ENCODE measurements around the gene ZSWIM3. TPM values are rescaled to one million over a fixed set of nuclear protein-coding genes. Genes with fewer than 3 reads are reported as not detected.

The ZSWIM3 gene
- 1 to 10 TPM; 2.4 to 7.3 (median 3.9) TPM for total RNA-seq

DNA sequence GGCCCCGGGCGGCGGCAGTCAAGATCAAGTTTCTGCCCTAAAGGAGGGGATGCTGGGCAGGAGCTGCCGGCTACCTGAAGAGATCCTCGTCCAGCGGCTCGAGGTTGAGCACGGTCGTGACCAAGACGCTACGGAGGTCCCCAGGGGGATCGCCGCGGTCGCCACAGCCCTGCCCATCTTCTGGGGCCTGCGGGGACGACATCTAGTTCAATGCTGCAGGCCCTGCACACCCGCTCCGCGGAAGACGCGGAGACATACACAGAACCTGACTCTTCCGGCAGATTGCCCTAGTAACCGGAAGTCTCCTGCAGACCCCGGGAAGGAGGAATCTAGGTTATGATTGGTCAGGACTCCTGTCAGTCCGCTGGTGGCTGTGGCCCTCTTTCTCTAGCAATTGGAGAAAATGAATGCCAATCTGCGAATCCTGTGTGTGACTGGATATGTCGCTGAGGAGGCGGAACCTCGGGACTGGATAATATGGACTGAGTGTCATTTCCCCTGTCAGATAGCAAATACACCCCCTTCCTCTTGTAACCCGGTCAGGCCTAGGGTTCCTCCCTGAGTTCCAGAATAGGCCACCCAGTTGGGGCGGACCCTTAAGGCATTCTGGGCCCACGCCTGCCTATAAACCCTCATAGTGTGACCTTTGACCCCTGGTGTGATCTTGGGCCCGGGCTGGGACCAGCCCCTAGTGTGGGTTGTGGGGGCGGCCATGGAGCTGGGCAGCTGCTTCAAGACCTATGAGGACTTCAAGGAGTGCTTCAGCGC, at the start of gene ZSWIM3, which contains the start of gene ACOT8:
TSS of gene ZSWIM3 (plus strand) at position 501 of the 768 bp plus-strand sequence. CDS start at position 713, 212 bp downstream.
TSS of gene ACOT8 (minus strand) at position 279 of the 768 bp plus-strand sequence. CDS start at position 202, 77 bp downstream.
- peaks cover 29 to 40% (median 33%) of the 10 kb centered on the region in 4 donors for H3K4me1 ChIP-seq
- no peaks in the 10 kb centered on the region for H3K27me3 ChIP-seq
- H3K36me3 ChIP-seq: peaks cover 0 to 23% (median 5%) of the 10 kb centered on the region in 4 donors
- DNase-seq: peak; percentile 89 to 98
- H3K27ac ChIP-seq: peak within 1 kb of the TSS; percentile 72 to 92 (median 90)
- WGBS, 2 donors: 1% methylated on average over 15 to 28 of the region's 36 CpGs
- H3K4me3 ChIP-seq: peak within 1 kb of the TSS; percentile 51 to 99 (median 74)
- TF ChIP-seq POLR2A (IDR thresholded peaks at IDR 0.05) (peak in 3 of 4 donors; percentile 11 to 91 (median 90)), POLR2AphosphoS5 (IDR thresholded peaks at IDR 0.05) (peak; percentile 81 to 82), EP300 (IDR thresholded peaks at IDR 0.05) (no peak), CTCF (IDR thresholded peaks at IDR 0.05) (no peak)
- peak; percentile 99 for ATAC-seq (ENCODE audit: low FRiP score in 2 of 2)
- no peaks in the 10 kb centered on the region for H3K9me3 ChIP-seq

GRCh38 chr20:45810191-45810970, 47.0 kb upstream of the ZSWIM3 start:
- no peak for TF ChIP-seq POLR2A (IDR thresholded peaks at IDR 0.05)
- no peak for TF ChIP-seq POLR2AphosphoS5 (IDR thresholded peaks at IDR 0.05)
- peaks cover 9 to 21% (median 13%) of the 10 kb centered on the region in 4 donors for H3K4me1 ChIP-seq
- no peak overlapping the region for H3K27ac ChIP-seq
- H3K27me3 ChIP-seq: no peaks in the 10 kb centered on the region
- H3K4me3 ChIP-seq: no peak overlapping the region
- no peaks in the 10 kb centered on the region for H3K9me3 ChIP-seq
- WGBS, 2 donors: 91 to 92% methylated on average over 8 of the region's 8 CpGs
- DNase-seq (no peak), ATAC-seq (ENCODE audit: low FRiP score in 2 of 2) (no peak)
- peaks cover 48 to 62% (median 60%) of the 10 kb centered on the region in 4 donors for H3K36me3 ChIP-seq

GRCh38 chr20:45812157-45813005, 45.0 kb upstream of the ZSWIM3 start, which contains the start of gene UBE2C:
TSS of gene UBE2C (plus strand) at chr20:45812644. CDS start at chr20:45812696, 52 bp downstream.
- 2% methylated on average over 17 to 38 of the region's 65 CpGs for WGBS, 2 donors
- Histone ChIP-seq H3K36me3 (peaks cover 30 to 42% (median 41%) of the 10 kb centered on the region in 4 donors), H3K27ac (peak within 1 kb of the TSS in 2 of 4 donors; percentile 31 to 59), H3K4me3 (peak within 1 kb of the TSS; percentile 39 to 67 (median 66)), H3K4me1 (peaks cover 13 to 21% (median 15%) of the 10 kb centered on the region in 4 donors), H3K9me3 (no peaks in the 10 kb centered on the region), H3K27me3 (no peaks in the 10 kb centered on the region)
- ATAC-seq (ENCODE audit: low FRiP score in 2 of 2) (peak; percentile 98 to 99), DNase-seq (peak; percentile 93 to 96)
- TF ChIP-seq POLR2AphosphoS5 (IDR thresholded peaks at IDR 0.05) (peak in 1 of 2 donors; percentile 11), CTCF (IDR thresholded peaks at IDR 0.05) (no peak), EP300 (IDR thresholded peaks at IDR 0.05) (no peak), POLR2A (IDR thresholded peaks at IDR 0.05) (peak in 1 of 4 donors; percentile 34)

DNA sequence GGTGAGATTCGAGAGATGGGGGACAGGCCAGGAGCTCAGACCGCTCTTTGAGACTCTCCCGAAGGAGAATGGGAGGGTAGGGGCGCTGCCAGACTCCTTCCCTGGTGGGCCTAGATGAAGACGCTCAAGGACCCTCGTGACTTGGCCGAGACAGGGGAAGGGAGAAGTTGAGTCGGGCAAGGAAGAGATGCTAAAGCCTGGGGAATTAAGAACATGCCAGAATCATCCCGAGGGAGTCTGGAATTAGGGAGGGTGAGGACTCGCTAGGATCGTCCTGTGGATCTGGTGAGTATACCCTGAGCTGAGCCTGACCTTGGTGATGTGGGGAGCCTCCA, 44.4 kb upstream of the ZSWIM3 start:
- H3K27me3 ChIP-seq: no peaks in the 10 kb centered on the region
- H3K36me3 ChIP-seq: peaks cover 24 to 36% (median 35%) of the 10 kb centered on the region in 4 donors
- TF ChIP-seq POLR2AphosphoS5 (IDR thresholded peaks at IDR 0.05) (no peak), POLR2A (IDR thresholded peaks at IDR 0.05) (no peak), CTCF (IDR thresholded peaks at IDR 0.05) (no peak), EP300 (IDR thresholded peaks at IDR 0.05) (no peak)
- 8 to 19% methylated on average over 9 to 10 of the region's 11 CpGs for WGBS, 2 donors
- DNase-seq: no peak
- H3K4me3 ChIP-seq: peak overlapping the region; percentile 39 to 67 (median 66)
- peaks cover 13 to 21% (median 17%) of the 10 kb centered on the region in 4 donors for H3K4me1 ChIP-seq
- no peaks in the 10 kb centered on the region for H3K9me3 ChIP-seq
- H3K27ac ChIP-seq: peak overlapping the region in 1 of 4 donors; percentile 59
- ATAC-seq (ENCODE audit: low FRiP score in 2 of 2): no peak

Data from upper lobe of left lung (tissue), 6 donors.